Liver (tissue), 9 donors: ENCODE data around the gene TFAP2A. TPM values are rescaled to one million over a fixed set of nuclear protein-coding genes. Genes with fewer than 3 reads are reported as not detected.

ENCODE experiments used
- DNase-seq: peaks from one replicate; pipeline ENCODE4 v3.0.0-alpha.2; 2017; ENCODE audit warnings: low spot score
- H3K27ac ChIP-seq, 2 donors: one replicate each; pipeline ENCODE4 v1.7.0; 2013; ENCODE audit warnings: inconsistent platforms in 2 of 2, low read length in 2 of 2, control low read depth in 1 of 2, low read depth in 1 of 2, mild to moderate bottlenecking in 1 of 2
- H3K27me3 ChIP-seq, 4 donors: one replicate each; pipeline versions ENCODE4 v1.6.1 to v1.7.0; 2013; ENCODE audit warnings: low read length in 3 of 4, inconsistent platforms in 1 of 4, mild to moderate bottlenecking in 1 of 4, moderate library complexity in 1 of 4; ENCODE audit not compliant: control insufficient read depth in 4 of 4, insufficient read depth in 4 of 4
- H3K36me3 ChIP-seq, 4 donors: one replicate each; pipeline versions ENCODE4 v1.6.1 to v1.7.0; 2013; ENCODE audit warnings: low read length in 3 of 4, mild to moderate bottlenecking in 3 of 4, low read depth in 1 of 4, moderate library complexity in 1 of 4; ENCODE audit not compliant: control insufficient read depth in 4 of 4, insufficient read depth in 3 of 4
- H3K4me1 ChIP-seq, 4 donors: one replicate each; pipeline versions ENCODE4 v1.6.1 to v1.7.0; 2013; ENCODE audit warnings: low read length in 3 of 4, mild to moderate bottlenecking in 3 of 4, moderate library complexity in 1 of 4; ENCODE audit not compliant: control insufficient read depth in 4 of 4, insufficient read depth in 4 of 4
- H3K4me3 ChIP-seq, 3 donors: one replicate each; pipeline versions ENCODE4 v1.6.1 to v1.7.0; 2013; ENCODE audit warnings: low read length in 3 of 3, control low read depth in 1 of 3, low read depth in 1 of 3, mild to moderate bottlenecking in 1 of 3
- H3K9ac ChIP-seq, 2 donors: one replicate each; pipeline ENCODE4 v1.7.0; 2013; ENCODE audit warnings: low read length in 2 of 2, mild to moderate bottlenecking in 2 of 2, moderate library complexity in 2 of 2, control low read depth in 1 of 2, low read depth in 1 of 2
- H3K9me3 ChIP-seq, 4 donors: one replicate each; pipeline versions ENCODE4 v1.6.1 to v1.7.0; 2013; ENCODE audit warnings: low read length in 3 of 4; ENCODE audit not compliant: control insufficient read depth in 4 of 4
- EGR1 ChIP-seq, 2 donors: IDR thresholded peaks; 2 replicates each; pipeline ENCODE4 v1.6.1; 2016 to 2018; ENCODE audit warnings: antibody characterized with exemption in 2 of 2, low read depth in 2 of 2
- FOXA1 ChIP-seq: IDR thresholded peaks from 2 replicates; pipeline ENCODE4 v1.6.1; 2016; ENCODE audit warnings: antibody characterized with exemption
- FOXA2 ChIP-seq: IDR thresholded peaks from 2 replicates; pipeline ENCODE4 v1.6.1; 2016; ENCODE audit warnings: antibody characterized with exemption
- GABPA ChIP-seq, 2 donors: IDR thresholded peaks in 1 of 2; conservative IDR thresholded peaks in 1 of 2; 2 replicates each; pipeline ENCODE4 v1.6.1; 2016; ENCODE audit warnings: antibody characterized with exemption in 2 of 2, mild to moderate bottlenecking in 1 of 2, moderate library complexity in 1 of 2
- HNF4A ChIP-seq, 2 donors: conservative IDR thresholded peaks; 2 replicates each; pipeline ENCODE4 v1.6.1; 2016; ENCODE audit warnings: antibody characterized with exemption in 2 of 2, mild to moderate bottlenecking in 2 of 2
- HNF4G ChIP-seq: IDR thresholded peaks from 2 replicates; pipeline ENCODE4 v1.6.1; 2016; ENCODE audit warnings: antibody characterized with exemption
- JUND ChIP-seq, 2 donors: IDR thresholded peaks; 2 replicates each; pipeline ENCODE4 v1.6.1; 2016; ENCODE audit warnings: antibody characterized with exemption in 2 of 2
- NR2F2 ChIP-seq: IDR thresholded peaks from 2 replicates; pipeline ENCODE4 v1.6.1; 2016; ENCODE audit warnings: antibody characterized with exemption
- RAD21 ChIP-seq, 2 donors: IDR thresholded peaks; 2 replicates each; pipeline ENCODE4 v1.6.1; 2016; ENCODE audit warnings: antibody characterized with exemption in 2 of 2, mild to moderate bottlenecking in 2 of 2
- RXRA ChIP-seq, 2 donors: IDR thresholded peaks; 2 replicates each; pipeline ENCODE4 v1.6.1; 2017 to 2018; ENCODE audit warnings: antibody characterized with exemption in 2 of 2, mild to moderate bottlenecking in 1 of 2
- SP1 ChIP-seq: IDR thresholded peaks from 2 replicates; pipeline ENCODE4 v1.6.1; 2018; ENCODE audit warnings: antibody characterized with exemption, mild to moderate bottlenecking
- WGBS: extraction: QIAGEN DNeasy Blood & Tissue Kit; methylation state at CpG from one replicate; pipeline ENCODE4 v1.1.7; 2013; 5-methylcytosine and 5-hydroxymethylcytosine counted together
- polyA plus RNA-seq, 2 donors: library from polyadenylated mRNA; stranded (reverse) in 1 of 2; unstranded in 1 of 2; fragments of 200-250 nt in 1 of 2; fragments of >200 nt in 1 of 2; fragmentation: Nextera tagmentation in 1 of 2; extraction: Ambion mirVana in 1 of 2; gene quantifications; one replicate each; pipeline versions ENCODE4 v1.2.1 to v1.2.3, GENCODE V29; 2013 to 2015
- total RNA-seq, 2 donors: library from RNA; depleted of rRNA; stranded (reverse); fragments of >200 nt; gene quantifications; one replicate each; pipeline ENCODE4 v1.2.3, GENCODE V29; 2014
- TF ChIP-seq, protein P1 (sequence below): fragments of 150-350 bp; IDR thresholded peaks from 2 replicates; pipeline ENCODE4 v1.5.1; 2017; ENCODE audit warnings: improper control_type of control experiment, low read depth, low read length; ENCODE audit not compliant: missing input control
- TF ChIP-seq, protein P2 (sequence below): IDR thresholded peaks from 2 replicates; pipeline ENCODE4 v1.6.1; 2016; ENCODE audit warnings: antibody characterized with exemption
- TF ChIP-seq, protein P3 (sequence below): IDR thresholded peaks from 2 replicates; pipeline ENCODE4 v1.6.1; 2016; ENCODE audit warnings: antibody characterized with exemption
- TF ChIP-seq, protein P4 (sequence below): IDR thresholded peaks from 2 replicates; pipeline ENCODE4 v1.6.1; 2016; ENCODE audit warnings: antibody characterized with exemption, mild to moderate bottlenecking
- donor health status: healthy.
- donor health status: healthy.
- donor health status: healthy.
- donor health status: healthy.
- donor health status: healthy.

Gene TFAP2A
- total and polyA plus RNA-seq, 4 donors = 0.03 to 0.08 TPM; not detected in 2

DNA sequence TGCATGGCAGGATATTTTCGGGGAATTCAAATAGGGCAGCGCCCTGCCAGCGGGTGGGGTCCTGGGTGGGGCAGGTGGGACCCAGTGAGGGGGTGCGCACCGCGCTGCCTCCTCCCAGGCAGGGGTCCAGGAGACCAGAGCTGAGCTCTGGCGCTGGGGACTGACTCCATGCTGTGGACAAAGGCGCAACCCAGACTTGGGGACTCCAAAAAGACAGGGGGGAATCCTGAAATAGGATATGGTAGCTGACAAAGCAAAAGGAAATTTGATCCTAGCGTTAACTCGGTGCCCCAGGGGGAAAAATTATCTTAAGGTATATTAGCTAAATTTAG, 23.6 kb downstream of the TFAP2A start (continued):
- TF ChIP-seq, protein P1, sequence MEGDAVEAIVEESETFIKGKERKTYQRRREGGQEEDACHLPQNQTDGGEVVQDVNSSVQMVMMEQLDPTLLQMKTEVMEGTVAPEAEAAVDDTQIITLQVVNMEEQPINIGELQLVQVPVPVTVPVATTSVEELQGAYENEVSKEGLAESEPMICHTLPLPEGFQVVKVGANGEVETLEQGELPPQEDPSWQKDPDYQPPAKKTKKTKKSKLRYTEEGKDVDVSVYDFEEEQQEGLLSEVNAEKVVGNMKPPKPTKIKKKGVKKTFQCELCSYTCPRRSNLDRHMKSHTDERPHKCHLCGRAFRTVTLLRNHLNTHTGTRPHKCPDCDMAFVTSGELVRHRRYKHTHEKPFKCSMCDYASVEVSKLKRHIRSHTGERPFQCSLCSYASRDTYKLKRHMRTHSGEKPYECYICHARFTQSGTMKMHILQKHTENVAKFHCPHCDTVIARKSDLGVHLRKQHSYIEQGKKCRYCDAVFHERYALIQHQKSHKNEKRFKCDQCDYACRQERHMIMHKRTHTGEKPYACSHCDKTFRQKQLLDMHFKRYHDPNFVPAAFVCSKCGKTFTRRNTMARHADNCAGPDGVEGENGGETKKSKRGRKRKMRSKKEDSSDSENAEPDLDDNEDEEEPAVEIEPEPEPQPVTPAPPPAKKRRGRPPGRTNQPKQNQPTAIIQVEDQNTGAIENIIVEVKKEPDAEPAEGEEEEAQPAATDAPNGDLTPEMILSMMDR = no peak

DNA sequence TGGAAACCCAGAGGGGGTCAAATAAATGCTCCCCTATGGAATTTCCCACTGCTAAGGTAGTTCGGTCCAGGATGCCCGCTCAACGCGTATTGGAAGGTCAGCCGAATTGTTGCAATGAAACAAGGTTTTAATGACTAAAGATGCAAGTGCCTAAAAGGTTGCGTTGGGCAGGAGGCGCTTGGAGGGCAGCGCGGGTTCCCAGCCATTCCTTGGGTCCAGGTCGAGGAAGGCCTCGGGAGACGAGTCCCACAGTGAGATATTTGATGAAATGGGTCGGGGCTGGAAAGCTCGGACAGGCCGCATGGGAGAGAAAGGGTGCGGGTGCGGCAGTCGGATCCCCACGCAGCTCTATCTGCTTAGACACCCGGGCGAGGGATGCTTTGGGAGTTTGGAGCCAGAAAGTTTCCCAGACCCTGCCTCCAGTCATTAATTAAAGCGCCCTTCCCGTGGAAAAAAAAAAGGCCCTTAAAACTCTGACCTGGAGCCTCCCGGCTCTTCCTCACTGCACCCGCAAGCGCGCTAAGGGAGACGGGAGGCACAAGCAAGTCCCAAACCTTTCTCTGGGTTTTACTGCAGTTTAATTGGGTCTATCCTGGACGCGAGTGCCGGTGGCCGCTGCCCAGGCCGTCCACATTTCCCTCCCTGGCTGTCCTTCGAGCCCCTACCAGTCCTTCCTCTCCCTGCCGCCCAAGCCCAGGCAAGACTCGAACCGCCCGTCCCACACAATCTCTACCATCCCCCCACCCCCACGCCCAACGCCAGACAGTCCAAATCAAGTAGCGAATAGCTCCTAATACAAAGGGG, 24.2 kb downstream of the TFAP2A start:
- Histone ChIP-seq H3K27me3 (peaks cover 12 to 47% (median 23%) of the 10 kb centered on the region in 4 donors), H3K4me3 (no peak overlapping the region), H3K36me3 (no peaks in the 10 kb centered on the region), H3K27ac (no peak overlapping the region), H3K9ac (no peak overlapping the region), H3K4me1 (no peaks in the 10 kb centered on the region), H3K9me3 (peaks cover 0 to 4% (median 0%) of the 10 kb centered on the region in 4 donors)
- WGBS = 6% methylated on average over 41 of the region's 41 CpGs
- no peak for DNase-seq
- TF ChIP-seq EGR1 (IDR thresholded peaks at IDR 0.05; ENCODE audit: low read depth in 2 of 2) (no peak), FOXA1 (no peak), SP1 (no peak), NR2F2 (no peak), JUND (IDR thresholded peaks at IDR 0.05) (no peak), FOXA2 (no peak), RXRA (IDR thresholded peaks at IDR 0.05) (no peak), RAD21 (IDR thresholded peaks at IDR 0.05) (no peak), GABPA (IDR thresholded peaks at IDR 0.05 in 1 of 2, conservative IDR thresholded peaks at IDR 0.05 in 1 of 2) (no peak), HNF4G (no peak), HNF4A (conservative IDR thresholded peaks at IDR 0.05) (no peak)
- TF ChIP-seq, protein P2, sequence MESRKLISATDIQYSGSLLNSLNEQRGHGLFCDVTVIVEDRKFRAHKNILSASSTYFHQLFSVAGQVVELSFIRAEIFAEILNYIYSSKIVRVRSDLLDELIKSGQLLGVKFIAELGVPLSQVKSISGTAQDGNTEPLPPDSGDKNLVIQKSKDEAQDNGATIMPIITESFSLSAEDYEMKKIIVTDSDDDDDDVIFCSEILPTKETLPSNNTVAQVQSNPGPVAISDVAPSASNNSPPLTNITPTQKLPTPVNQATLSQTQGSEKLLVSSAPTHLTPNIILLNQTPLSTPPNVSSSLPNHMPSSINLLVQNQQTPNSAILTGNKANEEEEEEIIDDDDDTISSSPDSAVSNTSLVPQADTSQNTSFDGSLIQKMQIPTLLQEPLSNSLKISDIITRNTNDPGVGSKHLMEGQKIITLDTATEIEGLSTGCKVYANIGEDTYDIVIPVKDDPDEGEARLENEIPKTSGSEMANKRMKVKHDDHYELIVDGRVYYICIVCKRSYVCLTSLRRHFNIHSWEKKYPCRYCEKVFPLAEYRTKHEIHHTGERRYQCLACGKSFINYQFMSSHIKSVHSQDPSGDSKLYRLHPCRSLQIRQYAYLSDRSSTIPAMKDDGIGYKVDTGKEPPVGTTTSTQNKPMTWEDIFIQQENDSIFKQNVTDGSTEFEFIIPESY = no peak
- TF ChIP-seq, protein P3, sequence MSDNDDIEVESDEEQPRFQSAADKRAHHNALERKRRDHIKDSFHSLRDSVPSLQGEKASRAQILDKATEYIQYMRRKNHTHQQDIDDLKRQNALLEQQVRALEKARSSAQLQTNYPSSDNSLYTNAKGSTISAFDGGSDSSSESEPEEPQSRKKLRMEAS = no peak
- TF ChIP-seq, protein P4, sequence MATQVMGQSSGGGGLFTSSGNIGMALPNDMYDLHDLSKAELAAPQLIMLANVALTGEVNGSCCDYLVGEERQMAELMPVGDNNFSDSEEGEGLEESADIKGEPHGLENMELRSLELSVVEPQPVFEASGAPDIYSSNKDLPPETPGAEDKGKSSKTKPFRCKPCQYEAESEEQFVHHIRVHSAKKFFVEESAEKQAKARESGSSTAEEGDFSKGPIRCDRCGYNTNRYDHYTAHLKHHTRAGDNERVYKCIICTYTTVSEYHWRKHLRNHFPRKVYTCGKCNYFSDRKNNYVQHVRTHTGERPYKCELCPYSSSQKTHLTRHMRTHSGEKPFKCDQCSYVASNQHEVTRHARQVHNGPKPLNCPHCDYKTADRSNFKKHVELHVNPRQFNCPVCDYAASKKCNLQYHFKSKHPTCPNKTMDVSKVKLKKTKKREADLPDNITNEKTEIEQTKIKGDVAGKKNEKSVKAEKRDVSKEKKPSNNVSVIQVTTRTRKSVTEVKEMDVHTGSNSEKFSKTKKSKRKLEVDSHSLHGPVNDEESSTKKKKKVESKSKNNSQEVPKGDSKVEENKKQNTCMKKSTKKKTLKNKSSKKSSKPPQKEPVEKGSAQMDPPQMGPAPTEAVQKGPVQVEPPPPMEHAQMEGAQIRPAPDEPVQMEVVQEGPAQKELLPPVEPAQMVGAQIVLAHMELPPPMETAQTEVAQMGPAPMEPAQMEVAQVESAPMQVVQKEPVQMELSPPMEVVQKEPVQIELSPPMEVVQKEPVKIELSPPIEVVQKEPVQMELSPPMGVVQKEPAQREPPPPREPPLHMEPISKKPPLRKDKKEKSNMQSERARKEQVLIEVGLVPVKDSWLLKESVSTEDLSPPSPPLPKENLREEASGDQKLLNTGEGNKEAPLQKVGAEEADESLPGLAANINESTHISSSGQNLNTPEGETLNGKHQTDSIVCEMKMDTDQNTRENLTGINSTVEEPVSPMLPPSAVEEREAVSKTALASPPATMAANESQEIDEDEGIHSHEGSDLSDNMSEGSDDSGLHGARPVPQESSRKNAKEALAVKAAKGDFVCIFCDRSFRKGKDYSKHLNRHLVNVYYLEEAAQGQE = no peak
